Upper lobe of left lung (tissue), 4 donors: ENCODE data around the gene CEP55.

Experiments
- CTCF ChIP-seq, 6 experiments: fragments of 450-650 bp in 4 of 6; fragments of 200-600 bp in 2 of 6; sonication (generic) in 2 of 6; IDR thresholded peaks; one replicate each; pipeline ENCODE4 v1.5.1; 2016 to 2019; ENCODE audit warnings: antibody characterized with exemption in 6 of 6
- EP300 ChIP-seq, 4 donors: sonication (generic); formaldehyde crosslinking; IDR thresholded peaks; one replicate each; pipeline ENCODE4 v1.5.1; 2017; ENCODE audit warnings: antibody characterized with exemption in 4 of 4, control low read depth in 2 of 4
- POLR2A ChIP-seq, 4 donors: fragments of 450-650 bp; IDR thresholded peaks; one replicate each; pipeline ENCODE4 v1.5.1; 2016 to 2017; ENCODE audit warnings: antibody characterized with exemption in 4 of 4, mild to moderate bottlenecking in 2 of 4

DNA sequence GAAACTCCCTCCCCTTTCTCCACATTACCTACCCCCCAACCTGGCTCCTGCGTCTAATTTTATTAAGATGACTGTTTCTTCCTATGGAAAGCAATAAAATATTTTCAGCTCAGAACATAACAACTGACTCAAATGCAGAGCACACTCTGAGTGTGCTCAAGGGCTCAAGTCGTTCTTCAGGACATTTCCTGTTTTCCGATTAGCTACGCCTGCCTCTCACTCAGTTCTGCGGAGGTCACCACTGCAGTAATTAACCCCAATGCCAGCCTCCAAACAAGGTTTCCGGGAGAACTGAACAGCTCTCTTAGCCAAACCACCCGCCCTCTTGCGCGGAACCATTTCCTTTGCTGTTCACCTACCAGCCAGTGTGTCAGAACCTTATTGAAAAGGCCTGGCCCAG is 33.5 kb upstream of the CEP55 start:
- no peak for TF ChIP-seq CTCF (IDR thresholded peaks at IDR 0.05)
- TF ChIP-seq POLR2A (IDR thresholded peaks at IDR 0.05) = peak in 1 of 4 donors; percentile 44
- peak in 2 of 4 donors; percentile 8 to 78 for TF ChIP-seq EP300 (IDR thresholded peaks at IDR 0.05)
